IPS-NIHi7 (cell line): ENCODE data around the gene SHROOM3.
A peak's percentile ranks its signal among the peaks of the same experiment; 100 is the strongest.
"Not testable (repeated sequence)": the region's sequence is repeated elsewhere in the genome, so short reads cannot be mapped to it uniquely, and the experiment has no call there.

Source experiments
- DNase-seq: peaks from one replicate; pipeline ENCODE4 v3.0.0; 2012; ENCODE audit warnings: mixed read lengths; ENCODE audit errors: extremely low spot score

Gene SHROOM3

GRCh38 chr4:76445911-76446310 is 10.9 kb downstream of the SHROOM3 start:
- no peak for DNase-seq

- no peak for DNase-seq
These were observed 12.4 kb downstream of the SHROOM3 start for GRCh38 chr4:76447393-76447851.

- no peak for DNase-seq
These were observed 13.2 kb downstream of the SHROOM3 start for GRCh38 chr4:76448211-76448610.

GRCh38 chr4:76449362-76449767 is 14.3 kb downstream of the SHROOM3 start:
- DNase-seq, result no peak

GRCh38 chr4:76449833-76450232 is 14.8 kb downstream of the SHROOM3 start:
- no peak for DNase-seq

- no peak for DNase-seq
These were observed 18.2 kb downstream of the SHROOM3 start for GRCh38 chr4:76453232-76453631.

GRCh38 chr4:76454073-76454472 is 19.0 kb downstream of the SHROOM3 start:
- DNase-seq, result not testable (repeated sequence)

- no peak for DNase-seq
These were observed 22.9 kb downstream of the SHROOM3 start for GRCh38 chr4:76457885-76458284.

GRCh38 chr4:76458297-76458696 is 23.3 kb downstream of the SHROOM3 start:
- no peak for DNase-seq

GRCh38 chr4:76458825-76459224 is 23.8 kb downstream of the SHROOM3 start:
- DNase-seq, result peak; percentile 18

GRCh38 chr4:76459291-76459723 is 24.3 kb downstream of the SHROOM3 start:
- peak; percentile 85 for DNase-seq

- no peak for DNase-seq
These were observed 28.5 kb downstream of the SHROOM3 start for GRCh38 chr4:76463568-76463967.

- DNase-seq, result no peak
These were observed 35.0 kb downstream of the SHROOM3 start for GRCh38 chr4:76470064-76470463.

GRCh38 chr4:76470532-76470931 is 35.5 kb downstream of the SHROOM3 start:
- DNase-seq, result no peak

GRCh38 chr4:76476571-76476970 is 41.5 kb downstream of the SHROOM3 start:
- DNase-seq, result no peak

- no peak for DNase-seq
These were observed 49.6 kb downstream of the SHROOM3 start for GRCh38 chr4:76484654-76485053.

GRCh38 chr4:76485450-76485849 is 50.4 kb downstream of the SHROOM3 start:
- DNase-seq, result peak; percentile 53

- no peak for DNase-seq
These were observed 51.7 kb downstream of the SHROOM3 start for GRCh38 chr4:76486588-76487276.

- no peak for DNase-seq
These were observed 52.6 kb downstream of the SHROOM3 start for GRCh38 chr4:76487621-76488020.

GRCh38 chr4:76488455-76488854 is 53.4 kb downstream of the SHROOM3 start:
- DNase-seq, result no peak

- DNase-seq, result no peak
These were observed 54.1 kb downstream of the SHROOM3 start for GRCh38 chr4:76488888-76489685.

- DNase-seq, result no peak
These were observed 54.7 kb downstream of the SHROOM3 start for GRCh38 chr4:76489686-76490161.

- no peak for DNase-seq
These were observed 57.0 kb downstream of the SHROOM3 start for GRCh38 chr4:76492055-76492454.
